K562 treated with DMSO at 1 percent for 48 hours (cell line): ENCODE results near the gene ADGRE2. TPM values are rescaled to one million over a fixed set of nuclear protein-coding genes. Genes with fewer than 3 reads are reported as not detected.

Source experiments
- total RNA-seq: library from RNA; unstranded; fragments of 300-600 nt; gene quantifications from 2 replicates; pipeline ENCODE4 v1.2.3, GENCODE V29; 2022; ENCODE audit warnings: low replicate concordance; ENCODE audit errors: extremely low read depth

The ADGRE2 gene
- total RNA-seq: not detected in 2 replicates

DNA sequence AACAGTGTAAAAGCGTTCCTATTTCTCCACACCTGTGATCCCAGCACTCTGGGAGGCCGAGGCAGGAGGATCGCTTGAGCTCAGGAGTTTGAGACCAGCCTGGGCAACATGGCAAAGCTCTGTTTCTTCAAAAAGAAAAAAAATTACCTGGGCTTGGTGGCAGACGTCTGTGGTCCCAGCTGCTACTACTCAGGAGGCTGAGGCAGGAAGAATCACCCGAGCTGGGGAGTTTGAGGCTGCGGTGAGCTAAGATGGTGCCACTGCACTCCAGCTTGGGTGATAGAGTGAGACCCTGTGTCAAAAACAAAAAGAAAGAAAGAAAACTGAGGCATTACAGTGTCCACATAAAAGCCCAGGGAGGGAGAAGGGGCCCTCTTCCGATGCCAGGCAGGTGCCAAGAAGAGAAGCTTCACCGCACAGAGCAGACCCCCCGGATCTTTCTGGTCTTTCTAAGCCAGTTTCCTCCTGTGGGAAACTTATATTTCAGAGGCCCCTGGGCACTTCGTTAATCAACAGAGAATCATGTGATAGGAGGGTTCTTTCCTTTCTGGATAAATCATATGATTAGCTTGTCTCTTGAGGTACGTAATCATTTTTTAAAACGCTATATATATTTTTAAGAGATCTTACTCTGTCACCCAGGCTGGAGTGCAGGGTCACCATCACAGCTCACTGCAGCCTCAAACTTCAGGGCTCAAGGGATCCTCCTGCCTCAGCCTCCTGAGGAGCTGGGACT is at the start of gene ADGRE2:
Gene ADGRE2 (minus strand): TSS at position 451 of the 736 bp plus-strand sequence. CDS start 1,804 bp downstream, outside the sequence.

DNA sequence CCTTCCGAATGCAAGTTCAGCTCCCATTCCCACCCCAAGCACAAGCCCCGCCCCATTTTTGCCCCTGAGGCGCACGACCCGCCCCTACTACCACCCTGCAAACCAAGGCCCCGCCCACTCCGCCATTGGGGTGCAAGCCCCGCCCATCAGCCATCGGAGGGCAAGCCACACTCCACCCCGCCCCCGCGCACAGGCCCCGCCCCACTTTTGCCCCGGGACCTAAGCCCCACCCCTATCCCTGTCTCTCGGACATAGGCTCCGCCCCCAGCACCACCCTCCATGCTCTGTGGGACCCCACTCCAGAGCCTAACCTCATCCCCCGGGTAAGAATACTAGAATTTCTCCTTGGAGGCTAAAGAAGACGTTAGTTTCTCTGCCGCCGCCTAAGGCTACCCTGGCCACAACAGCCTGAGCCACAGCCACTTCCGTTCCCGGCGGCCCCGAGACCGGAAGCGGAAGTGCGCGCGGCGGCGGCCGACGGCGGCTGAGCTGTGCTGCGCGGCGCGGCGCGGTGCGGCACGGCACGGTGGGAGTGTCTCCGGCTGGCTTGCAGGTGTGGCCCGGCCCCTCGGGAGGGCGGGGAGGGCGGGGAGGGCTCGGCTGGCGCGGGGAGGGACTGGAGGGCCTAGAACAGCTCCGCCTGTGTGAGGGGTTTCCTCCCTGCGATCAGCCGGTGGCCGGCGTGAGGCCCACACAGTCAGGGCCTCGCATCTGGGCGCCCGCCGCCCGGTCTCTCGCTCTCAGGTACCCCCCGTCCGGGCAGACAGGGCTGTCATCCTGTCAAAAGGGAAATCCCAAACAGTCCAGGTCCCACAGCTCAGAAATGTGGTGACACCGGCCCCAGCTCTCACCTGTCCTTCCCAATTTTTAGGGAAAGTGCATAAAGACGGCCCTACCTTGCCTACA is 88.5 kb downstream of the ADGRE2 start, which contains the start of gene ZNF333:
Gene ZNF333 (plus strand): TSS at position 451 of the 906 bp plus-strand sequence. CDS start 3,444 bp downstream, outside the sequence.

Other genes with a start within 250 kb of the ADGRE2 start
- gene TECR, start 249.0 kb downstream of the ADGRE2 start, total RNA-seq: not detected in 2 replicates
- gene NDUFB7, start 206.5 kb downstream of the ADGRE2 start, total RNA-seq: not detected in 2 replicates
- gene CLEC17A, start 195.5 kb downstream of the ADGRE2 start, total RNA-seq: not detected in 2 replicates
- not detected in 2 replicates for gene ADGRE3, start 103.7 kb downstream of the ADGRE2 start, total RNA-seq
- gene ZNF333, start 88.5 kb downstream of the ADGRE2 start, total RNA-seq: not detected in 2 replicates
- gene OR7A5, start 56.6 kb upstream of the ADGRE2 start, total RNA-seq: not detected in 2 replicates
- not detected in 2 replicates for gene OR7C1, start 56.6 kb upstream of the ADGRE2 start, total RNA-seq
- not detected in 2 replicates for gene OR7A10, start 70.4 kb upstream of the ADGRE2 start, total RNA-seq
- not detected in 2 replicates for gene OR7A17, start 107.6 kb upstream of the ADGRE2 start, total RNA-seq
- not detected in 2 replicates for gene OR7C2, start 162.9 kb upstream of the ADGRE2 start, total RNA-seq
- gene SLC1A6, start 201.3 kb upstream of the ADGRE2 start, total RNA-seq: not detected in 2 replicates